ENCODE results near the gene ELK4. TPM values are rescaled to one million over a fixed set of nuclear protein-coding genes. Genes with fewer than 3 reads are reported as not detected.

Gene ELK4
- total RNA-seq, 4 donors from 2014 or later: 13.2 to 27.7 (median 16.0) TPM

DNA sequence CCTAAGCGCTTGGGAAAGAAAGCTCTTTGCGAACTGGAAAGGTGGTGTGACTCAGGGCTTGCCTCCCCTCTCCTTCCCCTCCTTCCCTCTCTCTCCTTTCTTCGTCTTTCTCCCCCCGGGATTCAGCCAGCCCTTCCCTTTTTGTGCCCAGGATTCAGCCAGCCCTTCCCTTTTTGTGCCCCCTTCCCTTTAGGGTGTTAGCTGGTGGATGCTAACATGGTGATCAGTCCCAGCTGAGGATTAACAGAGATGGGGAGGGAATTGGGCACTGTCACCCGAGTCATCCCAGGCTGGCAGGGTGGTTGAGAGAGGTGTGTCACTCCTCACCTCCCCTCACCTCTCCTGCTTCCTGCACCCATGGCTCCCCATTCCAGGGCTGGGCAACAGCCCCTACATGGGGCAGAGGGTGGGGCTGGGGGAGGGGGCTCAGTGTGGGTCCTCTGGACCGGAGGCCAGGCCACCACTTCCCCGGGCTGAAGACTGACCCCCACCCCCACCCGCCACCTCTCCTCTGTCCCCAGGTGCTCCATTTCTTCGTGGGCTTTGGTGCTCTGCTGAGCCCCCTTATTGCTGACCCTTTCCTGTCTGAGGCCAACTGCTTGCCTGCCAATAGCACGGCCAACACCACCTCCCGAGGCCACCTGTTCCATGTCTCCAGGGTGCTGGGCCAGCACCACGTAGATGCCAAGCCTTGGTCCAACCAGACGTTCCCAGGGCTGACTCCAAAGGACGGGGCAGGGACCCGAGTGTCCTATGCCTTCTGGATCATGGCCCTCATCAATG lies 51.5 kb downstream of the ELK4 start:
- peaks cover 9 to 34% (median 14%) of the 10 kb centered on the region in 3 donors for H3K4me1 ChIP-seq
- TF ChIP-seq, protein P1, sequence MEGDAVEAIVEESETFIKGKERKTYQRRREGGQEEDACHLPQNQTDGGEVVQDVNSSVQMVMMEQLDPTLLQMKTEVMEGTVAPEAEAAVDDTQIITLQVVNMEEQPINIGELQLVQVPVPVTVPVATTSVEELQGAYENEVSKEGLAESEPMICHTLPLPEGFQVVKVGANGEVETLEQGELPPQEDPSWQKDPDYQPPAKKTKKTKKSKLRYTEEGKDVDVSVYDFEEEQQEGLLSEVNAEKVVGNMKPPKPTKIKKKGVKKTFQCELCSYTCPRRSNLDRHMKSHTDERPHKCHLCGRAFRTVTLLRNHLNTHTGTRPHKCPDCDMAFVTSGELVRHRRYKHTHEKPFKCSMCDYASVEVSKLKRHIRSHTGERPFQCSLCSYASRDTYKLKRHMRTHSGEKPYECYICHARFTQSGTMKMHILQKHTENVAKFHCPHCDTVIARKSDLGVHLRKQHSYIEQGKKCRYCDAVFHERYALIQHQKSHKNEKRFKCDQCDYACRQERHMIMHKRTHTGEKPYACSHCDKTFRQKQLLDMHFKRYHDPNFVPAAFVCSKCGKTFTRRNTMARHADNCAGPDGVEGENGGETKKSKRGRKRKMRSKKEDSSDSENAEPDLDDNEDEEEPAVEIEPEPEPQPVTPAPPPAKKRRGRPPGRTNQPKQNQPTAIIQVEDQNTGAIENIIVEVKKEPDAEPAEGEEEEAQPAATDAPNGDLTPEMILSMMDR (IDR thresholded peaks at IDR 0.05): no peak
- no peak for TF ChIP-seq POLR2A (IDR thresholded peaks at IDR 0.05)
- no peak overlapping the region for H3K27ac ChIP-seq
- intact Hi-C loops (cut with DNase I): loop anchor here (10.0 kb wide), 1 partner anchor 46 kb away; no protein-coding TSS in a partner anchor
- WGBS, 2 donors: 69 to 78% methylated on average over 4 to 10 of the region's 15 CpGs
- no peak overlapping the region for H3K4me3 ChIP-seq
- no peak for DNase-seq
- no peaks in the 10 kb centered on the region for H3K9me3 ChIP-seq
- no peaks in the 10 kb centered on the region for H3K36me3 ChIP-seq
- peaks cover 0 to 46% (median 0%) of the 10 kb centered on the region in 4 donors for H3K27me3 ChIP-seq

DNA sequence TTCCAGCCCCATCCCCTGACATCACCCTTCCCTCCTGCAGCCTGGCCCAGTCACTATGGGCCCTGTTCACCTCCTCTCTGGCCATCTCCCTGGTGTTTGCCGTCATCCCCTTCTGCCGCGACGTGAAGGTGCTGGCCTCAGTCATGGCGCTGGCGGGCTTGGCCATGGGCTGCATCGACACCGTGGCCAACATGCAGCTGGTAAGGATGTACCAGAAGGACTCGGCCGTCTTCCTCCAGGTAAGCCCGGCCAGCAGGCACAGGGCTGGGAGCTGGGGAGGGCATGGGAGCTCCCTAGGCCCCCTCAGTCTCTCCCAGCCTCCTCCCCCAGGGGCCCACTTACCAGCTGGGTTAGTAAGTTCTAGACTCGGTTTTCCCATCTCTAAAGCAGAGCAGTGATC lies 52.1 kb downstream of the ELK4 start:
- TF ChIP-seq, protein P1 (IDR thresholded peaks at IDR 0.05): no peak
- no peak for TF ChIP-seq POLR2A (IDR thresholded peaks at IDR 0.05)
- no peak for DNase-seq
- peak overlapping the region in 1 of 4 donors; percentile 10 for H3K27ac ChIP-seq
- peaks cover 0 to 52% (median 0%) of the 10 kb centered on the region in 4 donors for H3K27me3 ChIP-seq
- no CpG with 5 or more reads among the region's 12 CpGs for WGBS, 2 donors
- no peaks in the 10 kb centered on the region for H3K36me3 ChIP-seq
- H3K9me3 ChIP-seq: no peaks in the 10 kb centered on the region
- H3K4me3 ChIP-seq: no peak overlapping the region
- H3K4me1 ChIP-seq: peaks cover 9 to 28% (median 11%) of the 10 kb centered on the region in 3 donors
- intact Hi-C loops (cut with DNase I): loop anchor here (10.0 kb wide), 1 partner anchor 45 kb away; no protein-coding TSS in a partner anchor

DNA sequence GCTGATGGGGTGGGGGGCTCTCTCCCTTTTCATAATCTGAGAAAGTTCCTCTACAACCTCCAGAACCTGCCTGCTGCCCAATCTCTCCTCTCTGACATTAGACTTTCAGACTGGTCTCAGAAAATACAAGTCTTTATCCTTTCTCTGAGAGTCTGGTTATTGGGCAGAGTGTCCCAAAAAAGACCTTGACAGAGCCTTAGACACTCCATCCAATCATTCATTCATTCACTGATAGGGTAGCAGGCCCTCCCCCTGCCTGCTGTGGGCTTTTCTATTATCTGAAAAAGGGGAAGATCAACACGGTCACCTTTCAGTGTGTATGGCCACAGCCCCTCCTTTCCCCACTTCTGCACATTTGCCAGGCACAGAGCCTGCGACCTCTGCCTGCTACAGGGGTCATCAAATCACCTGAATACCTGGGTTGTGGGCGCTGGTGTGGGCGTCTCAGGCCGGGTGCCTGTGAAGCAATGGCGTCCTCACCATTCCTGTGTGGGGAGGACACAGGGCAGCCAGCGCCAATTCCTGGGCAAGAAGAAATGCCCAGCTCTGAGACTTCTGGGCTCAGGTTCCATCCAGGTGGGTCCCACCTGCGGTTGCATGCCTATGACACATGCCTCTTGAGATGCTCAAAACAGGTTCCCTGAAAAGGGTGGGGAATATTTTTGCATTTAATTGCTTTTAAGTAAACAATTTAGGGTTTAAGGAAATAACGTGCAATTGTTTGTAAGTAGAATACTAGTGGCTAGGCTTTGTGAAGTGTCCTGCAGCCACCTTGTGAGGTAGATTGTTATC lies 52.8 kb downstream of the ELK4 start:
- no peak for DNase-seq
- intact Hi-C loops (cut with DNase I): no loop called here

DNA sequence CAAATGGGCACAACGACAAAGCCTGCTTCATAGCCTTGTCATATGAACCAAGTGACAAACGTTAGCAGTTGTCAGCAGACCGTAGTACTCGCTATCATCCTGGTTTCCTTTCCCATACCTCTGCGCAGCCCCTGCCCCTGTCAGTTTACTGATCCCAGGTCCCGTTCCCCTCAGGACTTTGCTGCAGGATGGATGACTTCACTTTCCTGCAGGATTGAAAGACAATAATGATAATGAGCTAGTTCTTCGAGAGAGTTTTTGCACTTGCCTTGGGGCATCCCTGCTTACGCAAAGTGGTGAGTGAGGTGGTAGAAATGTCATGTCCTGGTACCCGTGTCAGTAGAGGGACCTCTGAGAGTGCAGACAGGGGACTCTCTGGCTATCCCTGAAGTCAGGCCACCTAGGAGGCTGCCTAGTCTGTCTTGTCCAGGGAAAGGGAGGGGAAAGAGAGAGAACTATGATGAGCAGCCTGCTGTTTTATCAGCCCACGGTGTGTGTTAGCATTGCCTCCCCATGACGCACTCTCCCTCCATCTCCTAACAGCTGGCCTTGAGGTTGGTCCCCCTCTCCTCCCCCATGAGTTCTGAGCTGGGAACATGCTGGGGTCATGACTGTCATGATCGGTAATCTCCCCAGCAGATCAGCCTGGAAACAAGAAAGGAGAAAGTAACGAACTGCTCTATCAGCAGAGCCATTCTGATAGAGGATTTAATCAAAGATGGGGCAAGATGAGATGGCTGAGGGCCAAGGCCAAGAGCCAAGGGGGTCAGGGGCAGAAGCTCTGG lies 53.7 kb downstream of the ELK4 start:
- no peak for DNase-seq
- no peaks in the 10 kb centered on the region for H3K36me3 ChIP-seq
- peaks cover 5 to 17% (median 9%) of the 10 kb centered on the region in 3 donors for H3K4me1 ChIP-seq
- intact Hi-C loops (cut with DNase I): no loop called here
- peaks cover 0 to 56% (median 0%) of the 10 kb centered on the region in 4 donors for H3K27me3 ChIP-seq
- H3K27ac ChIP-seq: no peak overlapping the region
- TF ChIP-seq POLR2A (IDR thresholded peaks at IDR 0.05): no peak
- TF ChIP-seq, protein P1 (IDR thresholded peaks at IDR 0.05): no peak
- WGBS, 2 donors: 66 to 67% methylated on average over 12 to 13 of the region's 13 CpGs
- H3K9me3 ChIP-seq: no peaks in the 10 kb centered on the region
- H3K4me3 ChIP-seq: no peak overlapping the region

More for the DNA sequence above, 52.8 kb downstream of the ELK4 start:
- no peaks in the 10 kb centered on the region for H3K9me3 ChIP-seq
- no peaks in the 10 kb centered on the region for H3K36me3 ChIP-seq
- H3K27ac ChIP-seq: peak overlapping the region in 1 of 4 donors; percentile 5
- H3K4me3 ChIP-seq: no peak overlapping the region
- peaks cover 9 to 24% (median 11%) of the 10 kb centered on the region in 3 donors for H3K4me1 ChIP-seq
- H3K27me3 ChIP-seq: peaks cover 0 to 56% (median 0%) of the 10 kb centered on the region in 4 donors
- TF ChIP-seq, protein P1 (IDR thresholded peaks at IDR 0.05): no peak
- no peak for TF ChIP-seq POLR2A (IDR thresholded peaks at IDR 0.05)
- 49 to 53% methylated on average over 2 to 9 of the region's 9 CpGs for WGBS, 2 donors

Data from esophagus squamous epithelium (tissue), 5 donors.